Measurements from ENCODE around the gene PRDM16.

DNA sequence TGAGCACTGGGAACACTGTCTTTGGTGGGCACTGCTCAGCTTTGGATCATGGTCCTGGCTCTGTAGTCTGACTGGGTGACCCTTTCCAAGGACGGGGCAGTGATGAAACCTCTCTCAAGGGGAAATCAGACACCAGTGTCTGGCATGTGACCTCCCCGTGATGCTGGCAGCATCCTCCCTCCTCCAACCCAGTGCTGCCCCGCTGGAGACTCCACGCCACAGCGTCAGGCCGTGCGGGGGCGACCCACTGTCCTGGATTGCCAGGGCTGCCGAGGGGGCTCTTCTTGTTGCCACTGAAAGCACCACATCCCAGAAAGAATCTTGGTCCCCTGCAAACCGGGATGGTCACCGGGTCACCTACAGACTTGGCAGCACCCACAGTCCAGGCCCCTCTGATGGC lies 239.1 kb downstream of the PRDM16 start:
- TF ChIP-seq, protein P1, sequence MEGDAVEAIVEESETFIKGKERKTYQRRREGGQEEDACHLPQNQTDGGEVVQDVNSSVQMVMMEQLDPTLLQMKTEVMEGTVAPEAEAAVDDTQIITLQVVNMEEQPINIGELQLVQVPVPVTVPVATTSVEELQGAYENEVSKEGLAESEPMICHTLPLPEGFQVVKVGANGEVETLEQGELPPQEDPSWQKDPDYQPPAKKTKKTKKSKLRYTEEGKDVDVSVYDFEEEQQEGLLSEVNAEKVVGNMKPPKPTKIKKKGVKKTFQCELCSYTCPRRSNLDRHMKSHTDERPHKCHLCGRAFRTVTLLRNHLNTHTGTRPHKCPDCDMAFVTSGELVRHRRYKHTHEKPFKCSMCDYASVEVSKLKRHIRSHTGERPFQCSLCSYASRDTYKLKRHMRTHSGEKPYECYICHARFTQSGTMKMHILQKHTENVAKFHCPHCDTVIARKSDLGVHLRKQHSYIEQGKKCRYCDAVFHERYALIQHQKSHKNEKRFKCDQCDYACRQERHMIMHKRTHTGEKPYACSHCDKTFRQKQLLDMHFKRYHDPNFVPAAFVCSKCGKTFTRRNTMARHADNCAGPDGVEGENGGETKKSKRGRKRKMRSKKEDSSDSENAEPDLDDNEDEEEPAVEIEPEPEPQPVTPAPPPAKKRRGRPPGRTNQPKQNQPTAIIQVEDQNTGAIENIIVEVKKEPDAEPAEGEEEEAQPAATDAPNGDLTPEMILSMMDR (IDR thresholded peaks at IDR 0.05; ENCODE audit: control extremely low read depth in 1 of 3, insufficient read depth in 1 of 3, low read depth in 1 of 3, low read length in 3 of 3) = no peak
- TF ChIP-seq EZH2 (IDR thresholded peaks at IDR 0.05; ENCODE audit: low read depth, low read length, severe bottlenecking) (no peak), TAF1 (IDR thresholded peaks at IDR 0.05; ENCODE audit: low read depth, low read length) (no peak), JUND (IDR thresholded peaks at IDR 0.05; ENCODE audit: low read length) (no peak), POLR2A (IDR thresholded peaks at IDR 0.05; ENCODE audit: control extremely low read depth in 1 of 2, low read depth in 2 of 2, low read length in 2 of 2) (no peak), CHD2 (IDR thresholded peaks at IDR 0.05; ENCODE audit: low read length) (no peak), HDAC2 (IDR thresholded peaks at IDR 0.05; ENCODE audit: borderline replicate concordance in 1 of 2, low read depth in 2 of 2, low read length in 2 of 2) (no peak), CEBPB (IDR thresholded peaks at IDR 0.05; ENCODE audit: low read depth, low read length) (no peak)

Measured in H1 (cell line).